GM18870 (cell line): ENCODE measurements around the gene CYTH1.
"Not testable (repeated sequence)": the region's sequence is repeated elsewhere in the genome, so short reads cannot be mapped to it uniquely, and the experiment has no call there.

Source experiments
- ATAC-seq: cut with Tn5 transposase; IDR thresholded peaks from one replicate; pipeline ENCODE4 v1.9.1; 2021; ENCODE audit warnings: moderate library complexity; ENCODE audit not compliant: unreplicated experiment

CYTH1 gene

DNA sequence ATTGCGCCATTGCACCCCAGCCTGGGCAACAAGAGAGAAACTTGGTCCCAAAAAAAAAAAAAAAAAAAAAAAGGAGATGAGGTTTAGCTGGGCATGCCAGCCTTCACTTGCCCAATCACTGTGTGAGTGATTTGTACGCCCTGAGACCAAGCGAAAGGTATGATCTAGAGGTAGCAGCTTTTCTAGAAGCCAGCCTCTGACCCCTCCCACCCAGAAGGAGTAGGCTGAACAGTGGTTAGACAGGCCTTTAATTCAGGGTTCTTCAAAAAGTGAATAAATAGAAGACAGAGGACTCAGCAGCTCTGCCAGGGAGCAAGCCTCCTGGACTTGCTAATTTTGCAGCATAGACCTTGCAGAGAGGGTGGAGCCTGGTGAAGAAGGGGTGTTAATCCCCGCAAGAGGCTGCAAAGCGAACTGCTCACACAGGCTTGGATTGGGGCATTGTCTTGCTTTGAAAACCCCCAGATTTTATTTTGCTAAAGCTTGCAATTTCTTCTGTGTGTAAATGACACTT lies 7.1 kb upstream of the CYTH1 start:
- ATAC-seq, result no peak

DNA sequence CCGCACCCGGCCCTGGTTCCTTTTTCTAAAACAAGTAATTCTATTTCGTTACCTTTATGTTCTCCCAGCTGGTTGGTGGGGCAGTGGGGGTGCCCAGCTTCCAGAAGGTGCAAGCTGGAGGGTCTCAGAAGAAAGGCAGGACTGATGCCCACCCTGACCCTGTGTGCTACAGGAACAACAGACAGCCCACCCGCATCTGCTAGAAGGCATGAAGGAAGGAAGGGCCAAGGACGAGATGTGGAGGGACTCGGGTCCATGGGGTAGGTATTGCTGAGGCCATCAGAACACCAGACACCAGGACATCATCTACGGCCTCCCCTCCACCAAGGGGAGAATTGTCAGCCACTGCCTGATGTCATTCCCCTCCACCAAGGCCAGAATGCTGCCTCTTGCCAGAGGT lies 6.4 kb upstream of the CYTH1 start:
- ATAC-seq, result no peak

DNA sequence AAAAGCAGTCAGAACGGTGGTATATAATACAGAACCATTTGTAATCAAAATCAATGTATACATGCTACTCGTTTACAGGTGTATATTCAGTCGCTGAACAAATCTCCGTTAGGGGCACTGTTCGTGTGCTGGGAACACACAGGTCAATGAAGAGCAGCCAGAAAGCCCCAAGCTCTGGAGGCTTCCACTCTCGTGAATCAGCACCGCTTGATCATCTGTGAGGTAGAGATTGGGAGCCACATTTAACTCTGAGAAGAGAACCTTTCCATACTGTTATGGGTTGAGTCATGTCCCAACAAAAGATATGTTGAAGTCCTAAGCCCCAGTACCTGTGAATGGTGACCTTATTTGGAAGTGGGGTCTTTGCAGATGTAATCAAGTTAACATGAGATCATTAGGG lies 5.4 kb upstream of the CYTH1 start:
- ATAC-seq, result no peak

DNA sequence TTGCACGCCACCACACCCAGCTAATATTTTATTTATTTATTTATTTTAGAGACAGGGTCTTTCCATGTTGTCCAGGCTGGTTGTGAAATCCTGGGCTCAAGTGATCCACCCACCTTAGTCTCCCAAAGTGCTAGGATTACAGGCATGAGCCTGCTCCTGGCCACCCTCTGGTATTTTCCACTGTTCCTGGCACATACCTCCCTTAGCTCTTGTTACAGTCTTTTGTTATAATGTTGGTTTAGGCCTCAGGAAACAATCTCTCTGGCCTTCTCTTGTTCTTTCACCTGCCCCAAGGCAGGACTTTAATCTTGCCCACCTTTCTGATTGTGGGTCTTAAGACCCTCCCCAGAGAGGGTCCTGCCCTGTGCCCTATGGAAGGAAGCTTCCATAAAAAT lies 3.6 kb upstream of the CYTH1 start:
- no peak for ATAC-seq

DNA sequence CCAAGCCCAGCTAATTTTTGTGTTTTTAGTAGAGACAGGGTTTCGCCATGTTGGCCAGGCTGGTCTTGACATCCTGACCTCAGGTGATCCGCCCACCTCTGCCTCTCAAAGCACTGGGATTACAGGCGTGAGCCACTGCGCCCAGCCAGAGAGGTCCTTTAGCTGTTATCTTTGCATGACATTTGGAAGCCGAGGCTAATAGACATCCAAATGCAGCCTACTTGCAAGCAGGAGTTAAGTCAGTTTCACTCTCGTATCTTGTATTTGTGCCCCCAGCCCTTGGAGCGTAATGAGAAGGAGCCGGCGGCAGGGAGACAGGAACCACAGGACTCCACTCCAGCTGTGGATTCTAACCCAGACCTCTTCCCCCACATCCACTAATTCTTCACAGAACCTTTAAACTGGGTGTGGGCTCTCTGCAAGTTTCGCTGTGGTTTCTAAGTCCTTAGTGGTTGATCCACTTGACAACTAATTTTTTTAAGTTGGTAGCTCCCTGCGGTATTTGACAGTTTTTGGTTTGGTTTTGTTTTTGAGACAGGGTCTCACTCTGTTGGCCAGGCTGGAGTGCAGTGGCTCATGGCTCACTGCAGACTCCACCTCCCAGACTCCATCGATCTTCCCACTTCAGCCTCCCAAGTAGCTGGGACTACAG lies 3.1 kb upstream of the CYTH1 start:
- ATAC-seq, result no peak

DNA sequence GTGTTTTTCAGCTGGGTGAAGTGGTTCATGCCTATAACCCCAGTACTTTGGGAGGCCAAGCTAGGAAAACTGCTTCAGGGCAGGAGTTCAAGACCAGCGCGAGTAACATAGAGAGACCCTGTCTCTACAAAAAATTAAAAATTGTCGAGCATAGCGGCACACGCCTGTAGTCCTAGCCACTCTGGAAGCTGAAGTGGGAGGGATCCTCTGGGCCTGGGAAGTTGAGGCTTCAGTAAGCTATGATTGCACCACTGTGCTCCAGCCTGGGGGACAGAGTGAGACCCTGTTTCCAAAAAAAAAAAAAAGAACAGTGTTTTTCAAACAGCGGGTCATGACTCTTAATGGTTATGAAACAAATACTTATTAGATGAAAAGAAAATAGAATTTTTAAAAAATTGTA lies 2.3 kb upstream of the CYTH1 start:
- ATAC-seq, result no peak

DNA sequence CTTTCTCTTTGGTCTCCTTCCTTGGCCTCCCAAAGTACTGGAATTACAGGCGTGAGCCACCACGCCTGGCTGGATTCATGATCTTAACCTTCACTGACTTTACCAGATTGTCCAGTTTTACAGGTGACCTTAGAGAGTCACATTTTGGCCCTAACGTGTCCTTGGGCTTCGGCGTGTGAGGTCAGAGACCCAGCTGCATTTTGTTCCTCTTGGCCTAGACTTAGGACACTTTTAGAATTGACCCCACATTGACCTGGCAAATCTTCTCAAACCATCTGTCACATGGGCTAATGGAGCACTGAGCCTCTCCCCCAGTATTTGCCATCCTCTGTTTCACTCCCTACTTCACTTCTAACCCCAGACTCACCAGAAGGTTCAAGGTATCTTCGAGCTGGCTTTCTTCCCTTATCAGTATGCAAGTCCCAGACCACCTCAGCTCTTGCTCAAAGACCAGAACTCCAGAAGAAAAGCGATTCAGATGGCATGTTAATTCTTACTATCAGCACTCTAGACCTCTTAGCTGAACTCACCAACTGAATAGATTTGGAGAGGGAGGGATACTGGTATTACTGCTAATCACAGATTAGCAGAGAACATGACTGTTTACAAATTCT lies 1.7 kb upstream of the CYTH1 start:
- ATAC-seq, result no peak

DNA sequence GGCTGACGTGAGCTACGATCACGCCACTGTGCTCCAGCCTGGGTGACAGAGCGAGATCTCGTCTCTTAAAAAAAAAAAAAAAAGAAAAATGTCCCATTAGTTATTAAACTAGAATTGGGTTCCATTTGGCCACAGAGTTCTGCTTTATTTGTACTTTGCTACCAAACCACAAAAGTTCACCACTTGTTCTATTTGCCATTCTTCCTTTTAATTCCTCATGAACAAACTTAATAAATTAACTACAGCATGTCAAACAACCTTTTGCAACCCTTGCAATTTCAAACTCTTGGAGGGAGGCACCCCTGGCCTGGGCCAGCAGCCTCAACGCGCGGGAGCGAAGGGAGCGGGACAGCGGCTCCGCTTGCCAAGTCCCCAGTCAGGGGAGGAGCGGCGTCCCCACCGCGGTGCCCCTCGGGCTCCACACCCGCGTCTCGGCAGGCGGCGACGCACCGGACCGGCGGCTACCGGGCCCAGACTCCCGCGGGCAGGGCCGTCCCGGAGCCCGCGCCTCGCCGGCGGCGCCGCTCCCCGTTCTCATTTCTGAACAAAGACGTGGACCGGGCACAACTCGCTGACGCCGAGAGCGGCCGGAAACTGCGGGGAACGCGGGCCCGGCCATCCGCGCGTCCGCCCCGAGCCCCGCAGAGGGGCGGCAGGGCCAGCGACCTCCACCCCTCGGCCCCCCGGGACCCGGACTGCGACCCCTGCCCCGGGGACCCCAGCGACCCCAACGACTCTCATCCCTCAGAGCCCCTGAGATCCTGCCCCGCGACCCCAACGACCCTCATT lies 775 bp downstream of the CYTH1 start:
- ATAC-seq, result no peak

DNA sequence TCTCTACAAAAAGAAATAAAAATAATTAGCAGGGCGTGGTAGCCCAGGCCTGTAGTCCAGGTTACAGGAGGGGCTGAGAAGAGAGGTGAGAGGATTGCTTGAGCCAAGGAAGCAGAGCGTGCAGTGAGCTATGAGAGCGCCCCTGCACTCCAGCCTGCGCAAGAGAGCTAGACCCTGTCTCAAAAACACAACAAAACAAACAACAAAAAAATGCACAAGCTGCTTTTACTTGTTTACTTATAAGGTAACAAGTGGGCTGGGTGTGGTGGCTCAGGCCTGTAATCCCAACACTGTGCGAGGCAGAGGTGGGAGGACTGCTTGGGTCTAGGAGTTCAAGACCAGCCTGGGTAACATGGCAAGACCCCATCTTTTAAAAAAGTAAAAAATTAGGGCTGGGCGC lies 1.7 kb downstream of the CYTH1 start:
- no peak for ATAC-seq

DNA sequence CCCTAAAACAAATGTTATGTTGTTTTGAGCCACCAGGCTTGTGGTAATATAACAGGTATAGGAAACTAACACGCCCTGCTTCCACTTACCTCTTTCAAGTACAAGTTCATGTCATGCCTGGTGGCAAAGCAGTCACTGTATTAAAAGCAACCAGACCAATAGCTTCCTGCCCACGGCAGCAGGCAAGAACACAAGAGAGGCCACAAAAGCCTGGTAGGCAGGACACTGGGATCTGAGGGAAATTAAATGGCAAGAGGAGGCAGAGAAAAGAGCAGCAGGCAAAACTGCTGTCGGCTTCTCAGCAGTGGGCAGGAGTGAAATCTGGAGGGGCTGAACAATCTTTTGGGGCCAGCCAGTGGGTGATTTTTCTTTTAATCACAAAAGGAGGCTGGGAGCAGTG lies 2.2 kb downstream of the CYTH1 start:
- ATAC-seq, result no peak

DNA sequence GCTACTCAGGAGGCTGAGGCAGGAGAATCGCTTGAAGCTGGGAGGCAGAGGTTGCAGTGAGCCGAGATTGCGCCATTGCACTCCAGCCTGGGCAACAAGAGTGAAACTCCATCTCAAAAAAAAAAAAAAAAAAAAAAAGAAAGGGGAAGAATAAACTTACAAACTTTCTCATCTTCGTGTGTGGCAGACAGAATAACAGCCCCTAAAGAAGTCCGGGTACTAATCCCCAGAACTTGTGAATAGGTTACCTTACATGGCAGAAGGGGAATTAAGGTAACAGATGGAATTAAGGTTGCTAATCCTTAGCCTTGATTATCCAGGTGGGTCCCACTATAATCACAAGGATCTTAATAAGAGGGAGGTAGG lies 2.8 kb downstream of the CYTH1 start:
- not testable (repeated sequence) for ATAC-seq

DNA sequence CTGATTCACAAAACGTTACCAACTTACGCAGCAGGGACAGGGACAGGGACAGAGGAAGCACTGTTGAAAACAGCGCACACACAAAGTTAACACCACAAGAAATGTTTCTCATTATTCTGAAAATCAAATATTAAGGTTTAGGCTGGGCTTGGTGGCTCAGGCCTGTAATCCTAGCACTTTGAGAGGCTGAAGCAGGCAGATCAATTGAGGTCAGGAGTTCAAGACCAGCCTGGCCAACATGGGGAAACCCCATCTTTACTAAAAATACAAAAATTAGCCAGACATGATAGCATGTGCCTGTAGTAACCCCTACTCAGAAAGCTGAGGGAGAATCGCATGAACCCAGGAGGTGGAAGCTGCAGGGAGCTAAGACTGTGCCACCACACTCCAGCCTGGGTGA lies 4.2 kb downstream of the CYTH1 start:
- ATAC-seq, result no peak

DNA sequence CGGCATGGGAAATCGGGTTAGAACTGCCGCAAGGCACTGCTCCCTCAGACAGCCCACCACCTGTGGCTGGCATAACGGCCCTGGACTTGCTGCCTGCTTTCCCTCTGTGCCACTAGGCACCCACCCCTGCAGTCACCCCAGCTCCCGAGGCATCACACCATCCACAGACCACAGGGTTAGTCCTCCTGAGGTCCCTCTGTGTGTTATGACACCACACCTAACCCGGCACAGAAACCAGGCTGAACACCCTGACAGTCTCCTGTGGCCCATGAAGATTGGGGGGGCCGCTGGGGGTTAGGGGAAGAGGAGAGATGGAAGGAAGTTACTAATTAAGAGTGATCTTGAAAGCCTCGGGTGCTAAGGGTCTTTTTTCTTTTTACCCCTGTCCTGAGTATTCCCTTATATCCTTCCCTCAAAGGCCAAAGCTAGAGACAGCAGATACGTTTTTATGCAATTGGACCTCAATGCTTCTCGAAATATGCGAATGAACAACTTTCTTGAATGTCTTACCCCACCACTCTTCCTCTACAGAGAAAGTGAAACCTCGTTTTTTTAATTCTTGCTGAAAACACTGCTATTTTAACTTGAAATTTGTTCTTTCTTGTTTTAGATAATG lies 7.0 kb downstream of the CYTH1 start:
- peak; percentile 40 for ATAC-seq

DNA sequence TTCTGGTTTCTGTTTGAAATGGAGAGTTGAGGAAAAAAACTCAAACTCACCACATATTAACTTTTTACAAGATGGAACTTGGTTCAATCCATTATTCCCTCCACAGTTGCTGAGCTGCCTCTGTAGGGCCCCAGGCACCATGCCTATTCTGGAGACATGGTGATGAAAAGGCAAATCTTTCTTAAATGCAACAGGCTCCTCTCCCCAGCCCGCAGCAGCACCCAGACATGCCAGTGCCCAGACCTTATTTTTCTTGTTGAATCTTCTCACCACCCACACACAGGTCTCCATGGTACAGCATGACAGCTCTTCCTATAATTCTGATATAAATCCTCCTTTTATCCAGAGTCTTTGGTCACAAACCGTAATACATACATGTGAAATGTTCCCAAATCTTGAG lies 7.6 kb downstream of the CYTH1 start:
- no peak for ATAC-seq

DNA sequence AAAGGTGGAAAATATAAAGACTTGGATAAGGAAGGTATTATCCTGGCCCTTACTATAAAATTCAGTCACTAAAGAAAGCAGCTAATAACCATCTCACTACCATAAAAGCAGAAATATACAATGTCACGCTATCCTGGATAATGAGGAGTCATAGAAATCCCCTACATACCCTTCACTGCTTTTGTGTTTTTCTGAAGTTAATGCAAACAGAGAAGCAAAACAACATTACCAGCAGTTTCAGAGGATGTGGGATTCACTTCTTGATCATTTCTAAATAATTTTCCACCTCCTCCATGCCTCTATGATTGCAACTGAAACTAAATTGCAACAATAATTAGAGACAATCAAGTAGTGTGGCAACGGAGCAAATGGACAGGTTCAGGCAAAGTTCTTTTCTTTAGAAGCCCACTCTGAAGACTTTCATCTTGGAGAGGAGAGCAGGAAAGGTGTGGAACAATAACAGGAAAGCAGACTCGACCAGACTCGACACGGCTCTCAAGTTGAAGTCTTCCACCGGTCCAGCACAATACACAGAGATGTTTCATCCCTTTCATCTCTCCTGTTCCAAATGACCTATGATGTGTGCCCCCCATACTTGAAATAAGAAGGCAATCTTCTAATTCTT lies 10.2 kb downstream of the CYTH1 start:
- ATAC-seq, result no peak

DNA sequence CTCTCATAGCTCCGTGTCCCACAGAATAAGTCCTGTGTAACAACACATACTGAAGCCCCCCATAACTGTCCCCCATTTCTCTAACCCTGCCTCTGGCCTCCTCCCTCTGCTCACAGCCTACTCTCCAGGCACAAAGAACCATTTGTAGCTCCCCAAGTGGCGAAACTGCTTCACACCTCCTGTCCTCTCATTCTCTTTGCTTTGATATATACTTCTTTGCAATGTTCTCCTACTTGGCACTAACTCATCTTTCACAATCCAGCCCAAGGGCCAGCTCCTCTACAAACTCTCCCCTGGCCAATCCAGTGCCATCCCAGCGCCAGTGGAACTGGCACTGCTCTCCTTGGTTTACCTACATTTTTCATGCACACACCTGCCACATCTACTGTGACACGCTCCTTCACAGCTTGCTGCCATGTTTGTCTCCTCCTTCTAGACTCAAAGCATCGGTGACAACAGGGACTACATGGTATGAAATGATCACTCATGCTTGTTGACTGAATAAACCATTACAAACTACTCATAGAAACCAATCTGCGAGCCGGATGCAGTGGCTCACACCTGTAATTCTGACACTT lies 12.8 kb downstream of the CYTH1 start:
- ATAC-seq, result no peak

DNA sequence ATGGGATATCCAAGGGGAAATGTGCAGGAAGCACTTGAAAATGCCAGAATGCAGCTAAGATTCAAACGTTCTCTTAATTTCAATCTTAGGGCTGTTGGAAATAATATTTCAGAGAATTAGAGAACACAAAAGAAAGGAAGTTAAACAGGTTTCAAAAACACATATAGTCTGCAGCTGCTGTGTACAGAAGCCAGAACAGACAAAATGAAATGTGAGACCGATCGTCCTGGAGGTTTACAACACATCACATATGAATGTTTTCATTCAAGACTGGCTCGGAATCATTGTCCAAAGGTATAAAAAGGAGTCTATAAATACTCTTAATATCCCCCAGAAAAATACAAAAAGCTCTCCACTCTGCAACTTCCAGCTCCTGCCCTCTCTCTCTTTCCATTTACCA lies 14.3 kb downstream of the CYTH1 start:
- ATAC-seq, result no peak

DNA sequence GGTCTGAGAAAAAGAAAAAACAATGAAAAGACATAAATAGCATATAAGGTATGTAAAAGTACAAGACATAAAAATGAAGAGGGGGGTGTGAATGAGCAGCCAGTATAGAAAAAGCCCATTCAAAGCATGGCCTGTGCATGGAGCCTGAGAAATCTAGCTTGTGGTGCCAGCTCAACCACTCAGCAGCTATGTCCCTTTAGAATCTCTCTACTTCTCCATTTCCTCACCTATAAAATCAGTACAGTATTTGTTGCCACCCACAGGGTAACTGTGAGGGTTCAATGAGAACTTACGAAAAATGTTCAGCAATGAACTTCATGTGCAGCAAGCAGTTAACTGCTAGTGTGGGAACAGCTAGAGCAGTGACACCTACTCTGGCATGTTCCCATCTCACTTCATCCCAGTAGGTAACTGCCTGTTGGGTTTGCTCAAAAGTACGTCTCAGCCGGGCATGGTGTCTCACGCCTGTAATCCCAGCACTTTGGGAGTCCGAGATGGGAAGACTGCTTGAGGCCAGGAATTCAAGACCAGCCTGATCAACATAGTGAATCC lies 15.3 kb downstream of the CYTH1 start:
- no peak for ATAC-seq

DNA sequence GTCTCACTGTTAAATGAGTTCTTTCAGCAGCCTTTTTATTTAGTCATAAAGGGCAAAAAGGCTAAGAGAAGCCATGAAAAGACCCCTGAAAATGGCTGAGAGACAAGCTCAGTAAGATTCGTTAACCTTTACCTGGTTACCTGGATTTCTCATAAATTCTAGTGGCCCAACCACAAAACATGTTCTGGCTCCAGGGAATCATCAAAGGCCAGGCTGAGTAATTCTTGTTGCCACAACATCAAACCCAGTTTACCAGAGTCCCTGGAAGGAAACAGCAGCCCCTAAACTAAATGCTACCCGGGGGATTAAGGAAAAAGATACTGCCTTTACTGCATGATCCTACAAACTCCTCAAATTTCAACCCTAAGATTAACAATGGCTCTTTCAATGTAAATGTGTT lies 15.8 kb downstream of the CYTH1 start:
- ATAC-seq, result no peak

DNA sequence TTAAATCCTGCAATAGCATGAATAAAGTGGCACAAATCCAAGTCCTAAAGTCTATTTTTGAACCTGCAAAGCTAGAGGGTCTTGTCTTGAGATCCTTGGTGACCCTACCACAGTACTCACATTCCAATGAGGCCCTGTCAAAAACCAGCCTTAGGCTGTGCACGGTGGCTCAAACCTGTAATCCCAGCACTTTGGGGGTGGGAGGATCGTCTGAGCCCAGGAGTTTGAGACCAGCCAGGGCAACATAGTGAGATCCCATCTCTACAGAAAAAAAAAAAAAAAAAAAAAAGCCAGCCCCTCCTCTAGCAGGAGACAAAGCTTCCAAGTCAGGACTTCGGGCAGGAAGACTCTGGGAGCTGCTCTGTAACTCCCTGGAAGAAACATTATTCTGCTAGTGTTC lies 16.3 kb downstream of the CYTH1 start:
- no peak for ATAC-seq

DNA sequence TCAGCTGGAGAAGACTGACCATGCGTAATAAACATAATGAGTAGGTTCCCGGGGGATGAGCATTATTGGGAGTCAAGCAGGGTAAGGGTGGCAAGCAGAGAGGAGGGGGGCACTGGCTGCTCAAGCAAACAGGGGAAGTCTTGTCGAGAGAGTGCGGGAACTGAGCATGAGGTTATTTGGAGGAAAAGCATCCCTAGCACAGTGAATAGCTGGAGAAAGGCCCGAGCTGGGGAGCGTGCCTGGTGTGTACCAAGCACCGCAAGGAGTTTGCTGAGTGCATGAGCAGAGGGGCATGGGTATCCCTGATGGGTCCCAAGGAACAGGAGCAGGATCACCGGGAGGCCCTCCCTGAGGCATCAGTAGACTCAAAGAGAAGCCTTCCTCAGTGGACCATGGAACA lies 17.2 kb downstream of the CYTH1 start:
- ATAC-seq, result no peak
